B cell (primary cell): ENCODE data around the gene CWF19L2.

Source experiments
- CTCF ChIP-seq: fragments of 200-600 bp; IDR thresholded peaks from one replicate; pipeline ENCODE4 v1.8.0; 2022; ENCODE audit warnings: antibody characterized with exemption, mild to moderate bottlenecking
- EZH2 ChIP-seq: IDR thresholded peaks from 2 replicates; pipeline ENCODE4 v1.6.1; 2012; ENCODE audit warnings: borderline replicate concordance, low read depth, mild to moderate bottlenecking, moderate library complexity, low read length; ENCODE audit not compliant: insufficient read depth, poor library complexity, severe bottlenecking

- no peak for TF ChIP-seq CTCF
- no peak for TF ChIP-seq EZH2
These were observed 47.4 kb upstream of the CWF19L2 start for GRCh38 chr11:107504981-107505380.
